Epithelial cell of proximal tubule (primary cell): ENCODE data around the gene SELENOO. TPM values are rescaled to one million over a fixed set of nuclear protein-coding genes. Genes with fewer than 3 reads are reported as not detected.

Experiments used
- DNase-seq: peaks from one replicate; pipeline ENCODE4 v3.0.0-alpha.2; 2011; ENCODE audit warnings: low read depth
- H3K4me3 ChIP-seq: 2 replicates; pipeline ENCODE4 v1.5.1; 2011; ENCODE audit warnings: low read depth, mild to moderate bottlenecking, low read length
- total RNA-seq: library from RNA; depleted of rRNA; stranded (reverse); fragments of >200 nt; gene quantifications from 2 replicates; pipeline ENCODE4 v1.2.3, GENCODE V29; 2015
- TF ChIP-seq, protein P1 (sequence below): conservative IDR thresholded peaks from 2 replicates; pipeline ENCODE4 v1.5.1; 2012; ENCODE audit warnings: low read depth, mild to moderate bottlenecking, low read length

The SELENOO gene
- total RNA-seq, 1 donor from 2014 or later = 31.1 TPM

DNA sequence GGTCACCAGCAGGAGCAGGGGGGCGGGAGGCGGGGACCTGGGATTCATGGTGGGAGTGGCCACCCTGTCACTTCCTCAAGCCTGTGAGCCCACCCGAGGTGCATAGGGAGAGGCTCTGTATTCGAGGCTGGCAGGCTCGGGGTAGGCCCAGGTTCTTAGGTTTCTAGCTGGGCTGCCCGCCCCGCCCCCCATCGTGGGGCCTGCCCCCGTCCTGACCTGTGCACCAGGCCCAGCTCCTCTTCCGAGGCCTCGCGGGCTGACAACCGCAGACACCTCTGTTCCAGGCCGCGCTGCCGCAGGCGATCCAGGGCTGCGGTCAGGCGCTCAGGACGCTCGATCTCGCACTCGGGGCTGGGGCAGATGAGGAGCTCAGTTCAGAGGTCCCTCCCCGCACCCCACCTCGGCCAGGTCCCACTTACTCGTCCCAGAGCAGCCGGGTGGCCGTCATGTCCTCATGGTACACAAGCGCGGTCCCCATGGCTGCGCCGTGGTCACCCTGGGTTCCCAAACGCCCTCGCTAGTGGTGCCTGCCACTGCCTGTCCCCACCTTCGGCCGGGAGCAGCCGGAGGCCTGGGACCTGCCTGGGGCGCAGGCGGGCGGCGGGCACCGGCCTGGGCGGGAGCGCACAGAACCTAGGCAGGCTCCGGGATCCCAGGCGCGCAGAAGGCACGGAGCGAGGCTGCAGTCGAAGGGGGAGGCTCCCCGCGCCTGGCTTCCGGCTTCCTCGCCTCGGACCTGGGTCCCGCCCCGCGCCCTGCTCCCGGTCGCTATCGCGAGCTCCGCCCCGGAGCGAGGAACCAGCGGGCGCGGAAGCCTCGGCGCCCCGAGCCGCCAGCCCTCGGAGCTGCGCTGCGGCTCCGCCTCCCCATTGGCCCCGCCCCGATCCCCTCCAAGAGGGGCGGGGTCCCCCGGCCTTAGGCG, 50.0 kb downstream of the SELENOO start, which contains the start of gene HDAC10:
Gene HDAC10, minus strand, starts transcription at position 711 of the 922 bp plus-strand sequence. Its CDS starts 233 bp downstream, at position 478.
- no peak for DNase-seq
- TF ChIP-seq, protein P1, sequence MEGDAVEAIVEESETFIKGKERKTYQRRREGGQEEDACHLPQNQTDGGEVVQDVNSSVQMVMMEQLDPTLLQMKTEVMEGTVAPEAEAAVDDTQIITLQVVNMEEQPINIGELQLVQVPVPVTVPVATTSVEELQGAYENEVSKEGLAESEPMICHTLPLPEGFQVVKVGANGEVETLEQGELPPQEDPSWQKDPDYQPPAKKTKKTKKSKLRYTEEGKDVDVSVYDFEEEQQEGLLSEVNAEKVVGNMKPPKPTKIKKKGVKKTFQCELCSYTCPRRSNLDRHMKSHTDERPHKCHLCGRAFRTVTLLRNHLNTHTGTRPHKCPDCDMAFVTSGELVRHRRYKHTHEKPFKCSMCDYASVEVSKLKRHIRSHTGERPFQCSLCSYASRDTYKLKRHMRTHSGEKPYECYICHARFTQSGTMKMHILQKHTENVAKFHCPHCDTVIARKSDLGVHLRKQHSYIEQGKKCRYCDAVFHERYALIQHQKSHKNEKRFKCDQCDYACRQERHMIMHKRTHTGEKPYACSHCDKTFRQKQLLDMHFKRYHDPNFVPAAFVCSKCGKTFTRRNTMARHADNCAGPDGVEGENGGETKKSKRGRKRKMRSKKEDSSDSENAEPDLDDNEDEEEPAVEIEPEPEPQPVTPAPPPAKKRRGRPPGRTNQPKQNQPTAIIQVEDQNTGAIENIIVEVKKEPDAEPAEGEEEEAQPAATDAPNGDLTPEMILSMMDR = no peak

DNA sequence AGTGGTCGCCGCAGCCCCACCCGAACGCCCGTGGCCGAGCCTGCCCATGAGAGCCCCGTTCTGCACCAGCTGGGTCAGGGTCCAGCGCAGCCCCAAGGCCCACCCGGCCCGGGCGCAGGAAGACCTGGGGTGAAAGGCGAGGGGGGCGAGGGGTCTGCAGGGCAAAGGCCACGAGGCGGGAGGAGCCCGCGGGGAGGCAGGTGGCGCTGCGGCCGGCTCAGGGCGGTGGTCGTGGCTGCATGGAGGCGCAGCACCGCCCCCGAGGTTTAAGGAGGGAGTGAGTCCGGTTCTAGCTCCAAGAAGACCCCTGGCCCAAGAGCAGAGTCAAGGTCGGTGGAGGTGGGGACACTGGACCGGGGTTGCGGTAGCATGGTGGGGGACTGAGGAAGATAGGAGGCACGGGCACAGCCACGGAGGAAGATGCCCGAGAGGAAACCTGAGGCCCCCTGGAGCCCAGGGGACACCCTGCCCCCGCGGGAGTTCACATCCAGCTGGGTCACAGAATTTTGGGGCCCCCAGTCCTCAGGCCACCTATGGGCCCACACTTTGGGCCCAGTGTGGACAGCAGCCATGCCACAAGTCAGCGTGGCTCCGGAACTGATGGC, 50.8 kb downstream of the SELENOO start:
- TF ChIP-seq, protein P1 = no peak
- peak overlapping the region; percentile 82 for H3K4me3 ChIP-seq
- no peak for DNase-seq

More for the DNA sequence above, 50.0 kb downstream of the SELENOO start, which contains the start of gene HDAC10:
- H3K4me3 ChIP-seq = peak within 1 kb of the TSS; percentile 82

DNA sequence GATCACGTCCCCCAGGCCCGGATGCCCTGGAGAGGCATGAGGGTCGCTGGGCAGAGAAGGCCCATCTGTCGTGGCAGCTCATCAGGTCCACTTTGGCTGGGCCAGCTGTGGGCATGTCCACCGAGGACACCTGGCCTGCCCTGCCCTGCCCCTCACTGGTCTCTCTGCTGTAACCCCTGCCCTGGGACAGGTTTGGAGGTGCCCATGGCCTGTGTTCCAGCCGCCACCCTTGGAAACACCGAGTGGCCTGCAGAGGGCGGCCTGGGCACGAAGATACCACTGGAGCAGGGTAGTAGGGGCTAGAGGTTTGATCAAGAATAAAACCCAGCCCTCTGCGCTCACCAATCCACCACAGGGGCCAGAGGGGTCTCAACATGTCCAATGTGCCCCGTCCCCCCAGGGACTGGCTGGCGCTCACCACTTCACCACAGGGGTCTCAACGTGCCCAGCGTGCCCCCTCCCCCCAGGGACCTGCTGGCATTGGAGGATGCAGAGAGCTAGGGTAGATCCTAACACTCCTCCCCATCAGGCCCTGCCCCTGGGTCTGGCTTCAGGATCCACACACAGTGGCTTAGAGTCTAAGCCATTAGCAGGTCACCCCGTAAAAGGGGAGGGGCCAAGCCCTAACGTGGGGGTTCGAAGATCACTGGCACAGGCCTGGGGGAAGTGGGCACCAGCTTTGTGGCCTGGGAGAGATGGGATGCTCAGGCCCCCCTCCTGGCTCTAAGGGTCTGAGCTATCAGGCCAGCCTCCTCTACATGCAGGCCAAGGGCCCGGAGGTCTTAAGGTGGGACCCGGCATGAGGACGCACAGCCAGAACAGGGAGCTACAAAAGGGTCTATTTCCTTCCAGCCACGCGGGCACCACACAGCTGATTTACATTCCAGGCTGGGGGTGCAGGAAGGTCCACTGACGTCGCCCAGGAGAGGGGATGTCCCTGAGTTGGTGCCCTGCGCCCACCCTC, 51.6 kb downstream of the SELENOO start:
- TF ChIP-seq, protein P1 = peak; percentile 76

DNA sequence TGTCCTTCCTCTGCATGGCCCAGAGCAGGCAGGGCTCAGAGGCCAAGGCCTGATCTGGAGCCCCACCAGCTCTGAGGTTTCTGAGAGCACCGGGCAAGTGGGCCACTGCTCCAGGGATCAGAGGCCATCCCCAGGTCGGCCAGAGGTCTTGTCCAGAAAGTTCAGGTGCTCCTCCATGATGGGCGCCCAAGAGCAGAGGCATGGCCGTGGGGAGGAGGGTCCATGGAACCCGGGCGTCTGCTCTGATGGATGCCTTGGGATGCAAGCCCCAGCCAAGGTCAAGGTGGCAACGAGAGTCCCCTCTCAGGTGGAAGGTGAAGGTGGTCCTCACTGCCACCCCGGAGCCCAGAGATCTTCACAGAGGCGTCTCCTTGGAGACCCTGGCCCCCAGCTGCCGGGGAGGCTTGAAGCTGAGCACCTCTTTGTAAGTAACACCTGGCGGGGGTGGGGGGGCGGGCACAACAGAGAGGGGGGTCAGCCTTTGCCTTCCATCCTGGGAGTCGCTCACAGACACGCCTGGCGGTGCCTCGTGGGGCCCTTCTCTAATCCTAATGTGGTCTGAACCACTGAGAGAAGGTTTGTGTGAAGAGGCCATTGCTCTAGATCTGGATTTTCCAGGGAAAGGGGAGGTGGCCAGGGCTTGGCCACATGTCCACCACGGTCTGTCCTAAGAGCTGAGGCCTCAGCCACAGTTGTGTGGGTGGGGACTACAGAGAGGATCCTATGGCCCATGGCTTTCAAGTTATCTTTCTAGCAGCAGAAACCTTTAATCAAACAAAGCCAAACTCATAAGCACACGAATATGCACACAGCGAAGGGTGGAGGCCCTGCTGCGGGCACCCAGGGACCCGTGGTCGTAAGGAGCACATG, 52.5 kb downstream of the SELENOO start:
- no peak overlapping the region for H3K4me3 ChIP-seq
- TF ChIP-seq, protein P1 = no peak
- no peak for DNase-seq

More for the DNA sequence above, 51.6 kb downstream of the SELENOO start:
- peak overlapping the region; percentile 82 for H3K4me3 ChIP-seq
- no peak for DNase-seq

DNA sequence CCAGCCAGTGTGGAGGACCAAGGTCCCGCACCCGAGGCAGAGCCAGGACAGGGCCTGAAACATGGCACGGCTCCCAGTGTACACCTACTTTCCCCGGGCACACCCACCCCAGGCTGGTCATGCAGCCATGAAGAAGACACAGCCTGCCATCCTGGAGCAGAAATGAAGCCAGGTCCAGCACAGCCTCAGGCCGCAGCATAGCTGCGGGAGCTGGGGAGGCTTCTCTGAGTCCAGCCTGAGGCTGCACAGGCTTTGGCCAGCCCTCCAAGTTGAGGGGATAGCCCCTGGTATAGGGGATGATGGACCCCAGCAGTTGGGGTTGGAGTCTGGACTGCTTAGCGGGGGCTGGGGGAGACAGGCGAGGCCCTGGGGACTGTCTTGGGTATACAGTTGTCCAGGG, 53.1 kb downstream of the SELENOO start:
- TF ChIP-seq, protein P1 = no peak

More for the DNA sequence above, 53.1 kb downstream of the SELENOO start:
- no peak overlapping the region for H3K4me3 ChIP-seq
- no peak for DNase-seq
